Measurements from ENCODE around the gene ARHGAP9. TPM values are rescaled to one million over a fixed set of nuclear protein-coding genes. Genes with fewer than 3 reads are reported as not detected.

Gene ARHGAP9
- total and polyA plus RNA-seq, 2 of the 4 experiments (the other 2 are of a cell fraction): 0.18 to 0.79 TPM

DNA sequence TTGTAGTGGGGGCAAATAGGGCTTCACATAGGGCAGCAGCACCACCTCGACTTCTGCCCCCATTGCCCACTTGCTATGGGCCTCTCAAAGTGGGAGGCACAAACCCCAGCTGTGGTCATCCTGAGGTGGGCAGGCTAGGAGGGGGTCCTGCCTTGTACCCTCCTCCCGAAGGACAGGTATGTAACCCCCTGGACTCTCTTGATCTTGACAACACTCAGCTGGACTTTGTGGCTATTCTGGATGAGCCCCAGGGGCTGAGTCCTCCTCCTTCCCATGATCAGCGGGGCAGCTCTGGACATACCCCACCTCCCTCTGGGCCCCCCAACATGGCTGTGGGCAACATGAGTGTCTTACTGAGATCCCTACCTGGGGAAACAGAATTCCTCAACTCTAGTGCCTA is 8.0 kb downstream of the ARHGAP9 start:
- dilution Hi-C loops (cut with HindIII; ENCODE audit: low sequenced_read_pairs, unreplicated experiment): no loop called here
- Histone ChIP-seq H3K27me3 (ENCODE audit: control insufficient read depth, insufficient read depth, low read length) (peaks cover 54% of the 10 kb centered on the region), H3K79me1 (ENCODE audit: low read depth in 1 of 2, low read length in 2 of 2) (no peaks in the 10 kb centered on the region), H4K8ac (ENCODE audit: low read depth in 2 of 2, low read length in 2 of 2) (no peak overlapping the region), H3K14ac (replicated peaks; ENCODE audit: low read depth, low read length) (no peak overlapping the region), H2AK5ac (ENCODE audit: low read depth, low read length) (no peak overlapping the region), H4K20me1 (ENCODE audit: insufficient read depth, low read length) (no peaks in the 10 kb centered on the region), H3K18ac (ENCODE audit: low read depth, low read length) (no peak overlapping the region), H2BK120ac (ENCODE audit: low read depth, low read length) (no peak overlapping the region), H3K9me1 (ENCODE audit: insufficient read depth, low read length) (0 out of 2 replicates have a peak, but pooled peaks cover 2% of the 10 kb centered on the region), H2BK5ac (ENCODE audit: low read depth, low read length, poor library complexity, severe bottlenecking) (no peak overlapping the region), H3K27ac (ENCODE audit: insufficient read depth, low read length) (no peak overlapping the region), H3K4me3 (ENCODE audit: insufficient read depth, low read depth, low read length) (no peak overlapping the region), H3K4me2 (ENCODE audit: low read depth, low read length) (no peak overlapping the region), H3K9me3 (ENCODE audit: control insufficient read depth, insufficient read depth, low read length) (no peaks in the 10 kb centered on the region; the same call in 1 of the 2 replicates), H3K56ac (ENCODE audit: extremely low read depth, insufficient read depth, low read length) (no peak overlapping the region), H2BK20ac (ENCODE audit: low read depth, low read length) (no peak overlapping the region), H3K4me1 (ENCODE audit: control insufficient read depth, insufficient read depth, low read length) (0 out of 2 replicates have a peak, but pooled peaks cover 2% of the 10 kb centered on the region), H2BK15ac (ENCODE audit: low read depth, low read length) (no peak overlapping the region), H4K5ac (ENCODE audit: low read depth, low read length) (no peak overlapping the region), H3K4ac (ENCODE audit: low read depth, low read length) (no peak overlapping the region), H3K23ac (ENCODE audit: low read depth, low read length) (no peak overlapping the region), H2AFZ (replicated peaks; ENCODE audit: low read length, poor library complexity) (no peak overlapping the region), H2AK9ac (replicated peaks; ENCODE audit: low read depth, low read length, poor library complexity) (no peak overlapping the region), H3K9ac (ENCODE audit: low read depth, low read length) (no peak overlapping the region), H3K36me3 (ENCODE audit: control insufficient read depth, insufficient read depth, low read length) (no peaks in the 10 kb centered on the region), H4K91ac (ENCODE audit: insufficient read depth, low read depth, low read length) (no peak overlapping the region)
- BruUV-seq (replicated peaks): no TSS peak
- POLR2A ChIA-PET (ENCODE audit: unreplicated experiment): no interaction called here
- CTCF ChIA-PET: no interaction called here
- no CpG with 5 or more reads among the region's 3 CpGs for WGBS, 2 experiments (ENCODE audit: extremely low coverage in 2 of 2, insufficient read length in 1 of 2)
- DNase-seq (no peak), ATAC-seq (ENCODE audit: low read depth) (no peak)
- in situ Hi-C loops (cut with MboI; ENCODE audit: low sequenced_read_pairs): no loop called here
- TF ChIP-seq RAD21 (IDR thresholded peaks at IDR 0.05; ENCODE audit: low read length): no peak
- no peak for TF ChIP-seq BHLHE40 (IDR thresholded peaks at IDR 0.05; ENCODE audit: low read depth, low read length)
- no peak for TF ChIP-seq CTCF (conservative IDR thresholded peaks at IDR 0.05; ENCODE audit: low read depth, low read length)
- no peak for TF ChIP-seq FOS (IDR thresholded peaks at IDR 0.05; ENCODE audit: low read depth, low read length)
- TF ChIP-seq NFE2L2 (IDR thresholded peaks at IDR 0.05; ENCODE audit: low read depth, low read length): no peak
- TF ChIP-seq CHD1 (IDR thresholded peaks at IDR 0.05; ENCODE audit: low read depth, low read length): no peak
- no peak for TF ChIP-seq MAZ (IDR thresholded peaks at IDR 0.05; ENCODE audit: borderline replicate concordance, low read depth, low read length)
- no peak for TF ChIP-seq MXI1 (IDR thresholded peaks at IDR 0.05; ENCODE audit: borderline replicate concordance, low read depth, low read length)
- no peak for TF ChIP-seq POLR2A (IDR thresholded peaks at IDR 0.05; ENCODE audit: low read depth, low read length)
- no peak for TF ChIP-seq MAFK (IDR thresholded peaks at IDR 0.05; ENCODE audit: low read depth, low read length)
- TF ChIP-seq, protein P1, sequence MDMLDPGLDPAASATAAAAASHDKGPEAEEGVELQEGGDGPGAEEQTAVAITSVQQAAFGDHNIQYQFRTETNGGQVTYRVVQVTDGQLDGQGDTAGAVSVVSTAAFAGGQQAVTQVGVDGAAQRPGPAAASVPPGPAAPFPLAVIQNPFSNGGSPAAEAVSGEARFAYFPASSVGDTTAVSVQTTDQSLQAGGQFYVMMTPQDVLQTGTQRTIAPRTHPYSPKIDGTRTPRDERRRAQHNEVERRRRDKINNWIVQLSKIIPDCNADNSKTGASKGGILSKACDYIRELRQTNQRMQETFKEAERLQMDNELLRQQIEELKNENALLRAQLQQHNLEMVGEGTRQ (IDR thresholded peaks at IDR 0.05; ENCODE audit: low read depth, low read length): no peak
- no peak for TF ChIP-seq RCOR1 (IDR thresholded peaks at IDR 0.05; ENCODE audit: insufficient replicate concordance, low read length)
- no peak for TF ChIP-seq RFX5 (IDR thresholded peaks at IDR 0.05; ENCODE audit: low read depth, low read length)
- TF ChIP-seq, protein P2, sequence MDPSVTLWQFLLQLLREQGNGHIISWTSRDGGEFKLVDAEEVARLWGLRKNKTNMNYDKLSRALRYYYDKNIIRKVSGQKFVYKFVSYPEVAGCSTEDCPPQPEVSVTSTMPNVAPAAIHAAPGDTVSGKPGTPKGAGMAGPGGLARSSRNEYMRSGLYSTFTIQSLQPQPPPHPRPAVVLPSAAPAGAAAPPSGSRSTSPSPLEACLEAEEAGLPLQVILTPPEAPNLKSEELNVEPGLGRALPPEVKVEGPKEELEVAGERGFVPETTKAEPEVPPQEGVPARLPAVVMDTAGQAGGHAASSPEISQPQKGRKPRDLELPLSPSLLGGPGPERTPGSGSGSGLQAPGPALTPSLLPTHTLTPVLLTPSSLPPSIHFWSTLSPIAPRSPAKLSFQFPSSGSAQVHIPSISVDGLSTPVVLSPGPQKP (IDR thresholded peaks at IDR 0.05; ENCODE audit: borderline replicate concordance, low read depth, low read length): no peak
- TF ChIP-seq CEBPB (IDR thresholded peaks at IDR 0.05; ENCODE audit: low read depth, low read length): no peak
- TF ChIP-seq SMC3 (IDR thresholded peaks at IDR 0.05; ENCODE audit: low read depth, low read length): no peak
- intact Hi-C loops (cut with micrococcal nuclease): no loop called here
